T follicular helper cell (primary cell): ENCODE data around the gene AP1G2.

Experiments
- DNase-seq: peaks from one replicate; pipeline ENCODE4 v3.0.0-alpha.2; 2020; ENCODE audit warnings: low read depth

AP1G2 gene

DNA sequence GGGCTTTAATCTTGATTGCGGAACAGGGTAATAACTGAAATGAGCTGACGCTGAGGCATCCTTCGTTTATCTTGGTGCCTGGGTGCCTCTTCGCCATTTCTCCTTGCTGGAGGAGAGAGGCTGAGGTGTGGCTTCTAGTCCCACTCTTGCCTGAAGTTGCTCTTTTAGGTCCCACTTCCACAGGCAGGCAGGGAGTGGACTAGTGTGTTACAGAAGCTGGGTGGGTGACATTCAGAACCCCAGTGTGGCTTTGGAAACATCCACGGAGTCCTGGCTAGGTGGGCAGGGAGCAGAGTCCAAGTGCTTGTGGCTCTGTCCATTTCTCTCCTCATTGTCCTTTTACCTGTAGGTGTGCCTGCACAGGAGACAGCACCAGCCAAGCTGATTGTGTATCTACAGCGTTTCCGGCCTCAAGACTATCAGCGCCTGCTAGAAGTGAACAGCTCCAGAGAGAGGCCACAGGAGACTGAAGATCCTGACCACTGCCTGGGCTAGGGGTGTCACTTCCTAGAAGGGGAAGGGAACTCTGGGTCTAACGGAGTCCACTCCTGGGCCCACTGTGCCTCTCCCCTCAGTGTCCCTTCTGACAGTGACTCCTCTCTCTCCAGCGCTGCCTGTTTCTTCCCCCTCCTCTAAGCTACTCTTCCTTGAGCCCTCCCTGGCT lies 9.1 kb downstream of the AP1G2 start:
- no peak for DNase-seq

DNA sequence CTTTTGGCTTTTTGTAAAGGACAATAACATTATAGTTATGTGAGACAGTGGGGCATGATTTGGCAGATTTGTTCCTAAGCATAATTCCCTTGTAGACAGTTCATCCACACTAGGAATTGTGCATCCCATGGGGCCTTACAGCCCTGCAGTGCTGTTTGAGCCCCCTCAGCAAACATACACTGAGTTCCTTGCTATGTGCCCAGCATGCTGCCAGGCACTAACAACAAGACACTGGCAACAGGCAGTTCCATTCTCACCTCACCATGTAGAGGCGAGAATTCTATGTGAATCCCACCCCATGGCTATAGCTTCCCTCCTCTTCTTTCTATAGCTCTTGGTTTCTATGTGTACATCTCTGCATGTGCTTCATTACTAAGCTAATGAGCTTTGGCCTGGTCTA lies 9.6 kb downstream of the AP1G2 start:
- DNase-seq = no peak

DNA sequence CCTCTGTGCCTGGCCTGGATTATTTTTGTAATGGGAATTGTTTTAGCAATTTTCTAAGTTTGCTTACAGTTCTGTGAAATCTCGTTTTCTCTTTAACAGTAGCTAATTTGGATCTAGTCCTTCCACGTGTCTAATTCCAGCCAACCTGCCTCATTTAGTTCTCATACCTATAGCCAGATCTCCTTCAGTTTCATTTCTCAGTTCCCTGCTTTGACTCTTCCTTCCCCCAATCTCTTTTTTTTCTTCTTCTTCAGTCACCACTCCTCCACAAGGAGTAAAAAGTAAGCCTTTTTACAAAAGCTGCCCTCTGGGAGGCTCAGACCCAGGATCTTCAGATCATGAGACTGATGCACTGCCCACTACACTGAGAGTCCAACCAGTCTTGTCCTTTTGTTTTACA lies 10.1 kb downstream of the AP1G2 start:
- no peak for DNase-seq

DNA sequence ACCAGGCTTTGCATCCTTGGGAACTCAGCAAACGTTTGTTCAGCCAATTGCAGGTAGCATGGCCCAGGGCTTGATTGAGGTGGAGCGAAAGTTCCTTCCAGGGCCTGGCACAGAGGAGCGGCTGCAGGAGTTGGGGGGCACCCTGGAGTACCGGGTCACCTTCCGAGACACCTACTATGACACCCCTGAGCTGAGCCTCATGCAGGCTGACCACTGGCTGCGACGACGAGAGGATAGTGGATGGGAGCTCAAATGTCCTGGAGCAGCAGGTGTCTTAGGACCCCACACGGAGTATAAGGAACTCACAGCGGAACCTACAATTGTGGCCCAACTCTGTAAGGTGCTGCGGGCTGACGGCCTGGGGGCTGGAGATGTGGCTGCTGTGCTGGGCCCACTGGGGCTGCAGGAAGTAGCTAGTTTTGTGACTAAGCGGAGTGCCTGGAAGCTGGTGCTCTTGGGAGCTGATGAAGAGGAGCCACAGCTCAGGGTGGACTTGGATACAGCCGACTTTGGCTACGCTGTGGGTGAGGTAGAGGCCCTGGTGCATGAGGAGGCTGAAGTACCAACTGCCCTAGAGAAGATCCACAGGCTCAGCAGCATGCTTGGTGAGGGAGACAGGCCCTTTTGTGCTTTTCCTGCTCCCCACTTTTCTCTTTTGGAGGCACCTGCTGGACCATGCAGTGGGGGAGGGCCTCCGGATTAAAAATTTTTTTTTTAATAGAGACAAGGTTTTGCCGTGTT lies 10.7 kb downstream of the AP1G2 start:
- no peak for DNase-seq

DNA sequence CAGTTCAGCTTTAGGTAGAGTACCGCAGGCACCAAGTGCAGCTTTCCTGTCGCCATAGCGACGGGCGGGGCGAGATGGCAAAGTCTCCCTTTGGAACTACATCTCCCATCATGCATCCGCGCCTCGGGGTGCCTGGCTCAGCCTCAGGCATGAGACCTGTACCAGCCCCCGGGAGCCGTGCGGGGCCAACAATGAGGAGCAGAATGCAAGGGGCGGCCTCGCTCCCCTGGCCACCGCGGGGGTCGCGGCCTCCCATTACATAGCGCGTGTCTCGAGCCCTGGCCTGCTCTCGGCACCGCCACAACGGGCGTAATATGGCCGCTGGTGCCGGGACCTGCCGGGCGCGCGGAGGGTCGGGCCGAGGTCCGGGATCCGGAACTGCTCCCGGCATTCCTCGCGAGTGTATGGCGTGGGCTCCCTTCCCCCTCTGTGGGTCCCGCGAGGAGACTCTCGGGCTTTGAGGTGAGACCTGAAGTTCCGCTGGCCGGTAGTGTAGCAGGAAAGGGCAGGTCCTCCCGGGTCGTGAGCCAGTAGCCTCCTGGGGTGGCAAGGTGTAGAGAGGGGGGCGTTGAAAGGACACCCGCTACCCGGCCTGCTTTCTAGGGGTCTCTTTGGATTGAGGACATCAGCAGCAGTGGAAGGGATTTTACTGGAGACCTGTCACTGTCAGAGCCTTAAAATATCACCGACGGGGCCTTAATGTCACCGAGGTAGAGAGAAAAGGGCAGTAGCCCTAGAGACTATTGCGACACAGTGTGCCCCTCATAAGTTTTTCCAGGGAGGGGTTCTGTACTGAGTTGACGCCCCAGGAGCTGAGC lies 11.5 kb downstream of the AP1G2 start, which contains the start of gene THTPA:
Gene THTPA (plus strand): TSS at position 390 of the 818 bp plus-strand sequence. CDS start 487 bp downstream, outside the sequence.
- peak; percentile 92 for DNase-seq

DNA sequence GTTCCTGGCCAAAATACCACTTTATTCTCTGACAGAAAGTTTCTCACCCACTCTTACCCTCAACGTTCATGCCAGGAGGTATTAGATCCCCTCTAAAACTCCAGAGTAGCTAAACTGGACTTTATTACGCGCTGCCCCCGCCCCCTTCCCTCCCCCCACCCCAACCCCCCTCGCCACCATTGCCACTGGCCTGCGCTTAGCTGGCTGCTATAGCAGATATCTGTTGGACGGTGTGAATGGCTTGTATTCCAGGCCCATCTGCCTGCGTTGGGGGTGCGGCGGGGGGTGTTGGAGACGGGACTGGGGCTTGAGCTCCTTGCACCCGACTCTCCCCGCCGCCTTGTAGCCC lies 12.1 kb downstream of the AP1G2 start:
- DNase-seq = no peak

DNA sequence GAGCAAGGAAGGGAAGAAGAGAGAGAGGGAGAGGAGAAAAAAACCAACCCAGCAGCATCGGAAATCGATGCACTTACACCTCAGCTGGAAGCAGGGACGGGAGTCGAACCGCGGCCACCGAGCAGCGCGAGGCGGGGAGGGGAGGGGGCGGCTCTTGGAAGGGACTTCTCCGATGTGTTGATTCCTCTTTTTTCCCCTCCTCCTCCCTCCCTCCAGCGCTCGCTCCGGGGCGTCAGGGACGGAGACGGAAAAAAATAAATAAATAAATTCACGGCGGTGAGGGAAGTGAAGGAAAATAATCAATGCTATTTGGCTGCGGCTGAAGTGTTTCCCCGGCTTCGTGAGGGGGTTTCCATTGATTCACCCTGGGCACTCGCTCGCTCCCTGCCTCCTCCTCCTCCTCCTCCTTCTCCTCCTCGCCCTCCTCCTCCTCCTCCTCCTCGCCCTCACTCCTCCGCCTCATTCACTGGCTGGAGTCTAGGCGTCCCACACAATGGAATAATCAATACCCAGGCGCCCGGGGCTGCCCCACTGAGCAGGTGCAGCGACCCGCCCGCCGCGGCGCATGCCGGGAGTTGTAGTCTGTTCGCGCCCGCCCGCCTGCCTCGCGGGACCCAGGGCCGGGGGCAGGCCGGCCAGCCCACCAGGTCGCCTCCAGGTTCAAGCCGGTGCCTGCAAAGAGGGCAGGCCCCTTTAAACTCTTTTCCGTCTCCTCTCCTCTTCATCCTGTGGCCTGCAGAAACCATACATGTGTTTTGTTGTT lies 16.1 kb downstream of the AP1G2 start, which contains the start of gene ZFHX2:
Gene ZFHX2 (minus strand): TSS at position 500 of the 763 bp plus-strand sequence. CDS start 16,440 bp downstream, outside the sequence.
- DNase-seq = peak; percentile 46

DNA sequence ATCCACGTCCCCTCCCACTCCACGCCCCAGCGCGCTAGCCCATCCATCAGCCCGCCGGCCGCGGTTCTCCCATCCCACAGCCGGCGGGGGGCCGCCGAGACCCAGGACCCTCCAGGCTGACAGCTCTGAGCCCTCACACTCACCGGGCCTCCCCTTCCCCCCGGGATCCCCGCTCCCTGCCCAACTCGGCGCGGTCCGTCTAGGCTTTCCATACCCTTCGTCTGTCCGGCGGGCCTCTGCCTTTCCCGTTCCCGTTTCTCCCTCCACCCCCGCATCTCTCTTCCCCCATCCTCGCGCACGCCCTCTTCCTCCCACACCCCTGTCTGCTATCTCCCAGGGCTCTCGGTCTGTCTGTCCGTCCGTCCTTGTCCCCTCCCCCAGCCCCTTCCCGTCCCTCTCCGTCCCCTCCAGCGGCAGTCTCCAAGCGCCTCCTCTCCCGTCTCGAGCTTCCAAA lies 16.8 kb downstream of the AP1G2 start:
- no peak for DNase-seq

DNA sequence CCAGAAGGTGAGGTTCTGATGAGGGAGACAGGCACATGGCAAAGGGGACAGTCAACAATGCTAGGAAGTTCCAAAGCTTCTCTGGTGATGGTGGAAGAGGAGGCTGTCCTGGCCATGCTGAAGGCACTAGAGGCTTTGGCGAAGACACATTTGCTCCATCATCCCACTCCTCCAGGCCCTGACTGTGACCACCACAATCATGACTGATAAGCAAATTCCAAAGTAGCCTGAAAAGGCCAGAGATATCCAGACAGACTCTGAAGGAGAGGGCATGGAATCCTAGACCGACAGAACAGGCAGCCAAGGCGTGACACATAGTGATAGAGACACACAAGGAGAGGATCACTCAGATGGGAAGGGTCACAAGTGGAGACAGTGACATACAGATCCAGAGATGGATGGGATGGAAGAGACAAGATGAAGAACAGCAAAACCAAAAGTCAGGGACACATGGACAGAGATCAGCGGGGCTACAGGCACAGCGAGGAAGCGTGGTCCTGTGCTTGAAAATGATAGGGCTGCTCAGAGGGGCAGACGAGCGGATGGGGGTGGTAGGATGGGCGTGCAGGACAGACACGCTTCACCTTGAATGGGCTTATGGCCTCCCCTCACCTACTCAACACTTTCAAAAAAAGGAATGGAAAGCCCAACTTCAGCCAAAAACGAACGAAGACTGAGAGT lies 17.3 kb downstream of the AP1G2 start:
- DNase-seq = no peak

DNA sequence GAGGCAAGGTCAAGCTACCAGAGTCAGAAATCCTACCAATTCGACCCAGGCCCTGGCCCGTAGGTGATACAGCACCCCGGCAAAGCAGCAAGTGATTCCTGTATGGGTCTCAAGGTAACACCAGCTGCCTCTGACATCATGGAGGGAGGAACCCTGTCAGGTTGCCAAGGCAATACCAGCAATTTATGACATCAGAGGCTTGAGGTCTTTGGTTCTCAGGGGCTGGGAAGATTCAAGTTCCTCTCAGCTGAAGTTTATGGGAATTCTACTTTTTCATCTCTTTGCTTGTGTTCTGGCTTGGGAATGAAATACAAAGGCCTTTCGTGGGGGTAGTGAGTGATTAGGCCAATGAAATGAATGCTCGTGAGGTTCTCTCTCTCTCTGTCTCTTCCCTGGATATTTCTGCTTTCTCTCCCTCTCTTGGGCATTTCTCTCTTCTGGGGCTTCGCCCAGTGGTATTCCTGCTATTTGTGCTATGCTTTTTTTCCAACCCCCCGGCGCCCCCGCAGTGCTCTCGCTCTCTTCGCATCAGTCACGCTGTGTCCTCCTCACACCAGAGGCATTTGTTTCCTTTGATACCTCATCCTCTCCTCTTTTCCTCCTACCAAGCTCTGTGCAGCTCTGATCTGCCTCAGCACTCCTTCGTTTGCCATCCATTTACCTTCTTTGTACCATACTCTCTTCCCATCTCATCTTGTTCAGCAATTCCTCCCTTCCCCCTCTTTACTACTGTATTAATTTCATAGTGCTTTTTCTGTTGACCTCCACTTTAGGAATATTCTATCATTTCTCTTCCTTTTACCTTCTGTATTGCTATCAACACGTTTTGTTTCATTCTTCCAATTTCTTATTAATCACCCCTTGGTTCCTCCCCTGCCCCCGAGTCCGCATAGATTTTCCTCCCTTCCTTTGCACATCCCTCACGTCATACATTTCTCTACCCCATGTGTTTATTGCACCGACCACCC lies 19.0 kb downstream of the AP1G2 start:
- DNase-seq = no peak

DNA sequence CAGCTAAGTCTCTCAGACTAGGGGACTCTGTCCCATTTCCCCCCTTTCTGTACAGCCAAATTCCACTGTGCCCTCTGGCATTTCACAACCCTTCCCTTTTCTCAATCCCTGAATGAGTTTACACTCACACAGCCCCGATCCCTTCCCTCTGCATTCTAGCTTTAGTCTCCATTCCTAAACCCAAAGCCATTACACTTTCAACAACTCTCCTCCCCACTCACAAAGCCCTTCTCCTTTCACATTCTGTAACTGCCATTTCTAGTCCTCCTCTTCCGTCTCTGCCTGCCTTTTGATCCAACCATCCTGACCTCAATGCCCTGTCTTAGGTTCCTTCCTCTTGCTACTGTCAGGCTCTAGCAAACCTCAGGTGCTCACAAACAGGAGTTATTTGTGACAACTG lies 19.7 kb downstream of the AP1G2 start:
- DNase-seq = no peak

DNA sequence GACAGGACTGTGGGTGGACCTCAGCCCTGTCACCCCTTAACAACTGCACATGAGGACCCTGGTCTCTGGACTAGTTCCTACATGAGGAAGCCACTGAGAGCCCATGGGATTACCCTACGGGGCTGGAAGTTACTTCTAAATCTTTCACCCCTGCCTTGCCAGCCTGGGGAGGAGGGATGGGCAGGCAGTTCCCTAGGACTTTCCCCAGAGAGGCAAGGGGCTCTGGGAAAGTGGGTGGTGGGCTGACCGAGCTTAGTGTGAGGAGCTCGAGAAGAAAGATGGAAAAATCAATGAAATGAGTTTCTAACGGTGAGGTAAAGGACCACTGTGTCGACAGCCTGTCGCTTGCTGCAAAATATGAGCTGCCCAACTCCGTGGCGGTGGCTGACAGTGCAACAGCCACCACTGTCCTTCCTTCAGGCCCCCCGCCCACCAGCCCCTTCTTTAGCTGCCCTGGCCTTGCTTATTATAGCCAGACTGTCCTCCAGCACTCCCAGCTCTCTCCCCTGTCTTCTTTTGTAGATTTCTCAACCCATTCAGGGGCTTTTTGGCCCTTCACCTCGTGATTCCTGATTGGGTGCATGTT lies 21.0 kb downstream of the AP1G2 start:
- DNase-seq = no peak

DNA sequence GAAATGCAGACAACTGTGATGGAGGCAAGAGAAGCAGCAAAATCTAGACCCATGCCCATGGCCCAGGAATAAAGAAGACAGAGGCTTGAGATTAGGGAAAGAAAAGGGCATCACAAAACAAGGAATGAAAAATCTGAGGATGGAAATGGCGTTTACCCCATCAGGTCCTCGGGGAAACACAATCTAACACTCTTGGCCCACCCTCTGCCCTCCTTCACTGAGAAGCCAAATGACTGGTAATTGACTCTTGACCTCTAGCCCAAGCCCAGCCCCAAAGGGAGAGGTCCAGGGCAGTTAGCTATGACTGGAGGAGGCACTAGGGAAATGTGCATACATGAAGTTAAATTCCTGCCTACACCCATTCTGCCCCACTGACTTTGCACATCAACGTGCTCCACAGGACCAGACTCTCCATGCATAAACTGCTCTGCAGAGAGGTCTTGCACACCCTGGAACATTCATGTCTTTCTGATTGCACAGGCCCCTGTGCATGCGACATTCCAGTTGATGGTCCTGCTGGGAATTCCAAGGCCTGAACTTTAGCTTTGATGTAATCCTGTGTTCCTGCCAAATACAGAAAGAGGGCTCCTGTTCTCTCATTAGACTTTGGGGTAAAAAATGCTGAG lies 21.7 kb downstream of the AP1G2 start:
- DNase-seq = no peak

DNA sequence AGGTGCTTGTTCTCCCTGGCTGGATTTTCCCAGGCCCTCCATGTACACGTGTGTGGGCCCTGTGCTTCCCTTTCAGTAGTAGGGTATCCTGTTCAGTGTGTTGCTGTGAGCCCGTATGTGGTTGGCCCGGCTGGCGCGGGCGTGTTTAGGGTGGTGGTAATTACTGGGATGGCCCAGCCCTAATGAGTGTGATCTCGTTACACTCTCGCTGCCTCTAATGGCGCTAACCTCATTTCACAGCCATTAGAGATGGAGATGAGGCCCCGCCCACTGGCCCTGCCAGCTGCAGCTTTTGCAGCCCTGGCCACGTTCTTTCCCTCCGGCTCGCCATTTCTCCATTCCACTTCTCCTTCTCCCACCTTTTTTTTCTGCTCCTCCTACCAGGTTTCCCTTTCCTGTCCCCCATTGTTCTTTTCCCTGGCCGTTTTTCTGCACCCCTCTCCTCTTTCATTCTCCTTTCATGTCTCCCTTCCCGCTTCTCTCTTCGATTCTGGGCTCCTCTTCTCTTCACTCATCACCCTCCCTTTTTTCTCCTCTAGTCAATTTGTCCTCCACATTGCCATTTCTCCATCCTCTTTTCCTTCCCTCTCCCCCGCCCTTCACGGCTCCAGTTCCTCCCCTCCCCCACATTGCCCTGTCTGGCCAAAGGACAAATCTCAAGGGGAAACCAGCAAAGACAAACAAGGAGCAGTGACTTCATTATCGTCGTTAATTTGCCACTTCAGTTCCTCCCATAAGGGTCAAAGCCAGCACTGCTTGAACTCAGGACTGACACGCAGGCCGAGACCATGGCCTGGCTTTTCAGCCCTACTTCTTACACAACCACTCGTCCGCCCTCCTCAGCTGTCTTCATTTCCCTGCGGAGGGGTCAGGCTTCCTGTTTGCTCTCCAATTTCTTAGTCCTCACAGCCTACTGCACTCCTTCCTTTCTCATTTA lies 22.8 kb downstream of the AP1G2 start:
- no peak for DNase-seq

DNA sequence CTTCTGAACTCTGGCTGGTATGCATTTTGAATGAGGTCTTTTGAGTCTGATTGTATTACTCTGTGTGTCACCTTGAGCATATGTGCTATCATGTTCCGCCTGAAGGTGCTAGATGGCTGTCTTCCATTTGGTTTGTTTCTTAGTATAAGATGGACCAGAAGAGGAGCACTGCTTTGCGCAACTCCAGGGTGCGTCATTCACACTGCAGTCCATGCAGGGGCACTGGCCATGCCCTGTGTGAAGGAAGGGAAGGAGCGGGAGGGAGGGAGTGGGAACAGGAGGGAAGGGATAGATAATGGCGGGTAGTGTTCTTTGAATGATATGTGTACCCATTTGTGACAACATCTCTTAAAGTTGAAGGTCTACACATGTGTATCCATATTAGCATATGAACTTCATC lies 24.2 kb downstream of the AP1G2 start:
- no peak for DNase-seq

DNA sequence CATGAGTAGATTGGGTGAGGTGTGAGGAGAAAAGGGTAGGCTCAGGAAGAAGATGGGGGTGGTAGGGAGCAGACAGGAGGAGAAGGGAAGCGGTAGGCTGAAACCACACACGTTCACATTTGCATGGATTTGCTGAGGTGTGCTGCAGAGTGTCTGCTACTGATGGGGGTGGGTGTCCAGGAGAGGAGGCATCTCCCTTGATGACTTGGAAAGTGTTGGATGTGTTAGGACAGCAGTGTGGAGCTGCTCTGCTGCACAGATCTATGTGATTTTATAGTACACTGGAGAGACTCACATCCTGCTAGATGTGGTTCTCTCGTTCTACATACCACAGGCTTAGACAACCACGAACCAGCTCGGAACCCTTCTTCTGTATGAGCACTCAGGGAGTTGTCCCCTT lies 25.3 kb downstream of the AP1G2 start:
- no peak for DNase-seq

DNA sequence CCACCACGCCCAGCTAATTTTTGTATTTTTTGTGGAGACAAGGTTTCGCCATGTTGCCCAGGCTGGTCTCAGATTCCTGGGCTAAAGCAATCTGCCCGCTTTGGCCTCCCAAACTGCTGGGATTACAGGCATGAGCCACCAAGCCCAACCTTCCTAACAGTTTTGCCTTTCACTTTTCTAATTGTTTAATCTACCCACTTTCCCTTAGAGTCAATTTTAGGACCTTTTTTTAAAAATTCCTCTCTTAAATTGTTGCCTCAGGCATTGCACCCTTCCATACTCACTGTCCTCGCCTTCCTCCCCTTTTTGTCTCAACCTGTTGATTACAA lies 27.5 kb downstream of the AP1G2 start:
- DNase-seq = no peak
